C1 segment of cervical spinal cord (tissue), 14 donors: ENCODE data around the gene MIOS.
A peak's percentile ranks its signal among the peaks of the same experiment; 100 is the strongest.

ENCODE experiments used
- DNase-seq, 14 donors: peaks; one replicate each; lab custom pipeline; 2025; lab: John Stamatoyannopoulos, UW

Gene MIOS

GRCh38 chr7:7566651-7567611 lies at the start of gene MIOS:
Gene MIOS, plus strand, starts transcription at chr7:7566884. Its CDS starts 5,592 bp downstream, at chr7:7572476.
- peak in 13 of 14 donors; percentile 24 to 87 (median 69) for DNase-seq

- DNase-seq, result no peak
Measured at GRCh38 chr7:7517754-7518153, 48.9 kb upstream of the MIOS start.

DNA sequence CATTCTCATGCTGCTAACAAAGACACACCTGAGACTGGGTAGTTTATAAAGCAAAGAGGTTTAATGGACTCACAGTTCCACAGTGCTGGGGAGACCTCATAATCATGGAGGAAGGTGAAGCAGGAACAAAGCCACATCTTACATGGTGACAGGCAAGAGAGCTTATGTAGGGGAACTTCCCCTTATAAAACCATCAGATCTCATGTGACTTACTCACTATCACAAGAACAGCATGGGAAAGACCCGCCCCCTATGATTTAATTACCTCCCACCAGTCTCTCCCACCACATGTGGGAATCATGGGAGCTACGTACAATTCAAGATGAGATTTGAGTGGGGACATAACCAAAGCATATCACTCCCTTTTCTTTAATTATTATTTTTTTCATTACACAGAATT lies 47.6 kb upstream of the MIOS start:
- DNase-seq, result no peak

DNA sequence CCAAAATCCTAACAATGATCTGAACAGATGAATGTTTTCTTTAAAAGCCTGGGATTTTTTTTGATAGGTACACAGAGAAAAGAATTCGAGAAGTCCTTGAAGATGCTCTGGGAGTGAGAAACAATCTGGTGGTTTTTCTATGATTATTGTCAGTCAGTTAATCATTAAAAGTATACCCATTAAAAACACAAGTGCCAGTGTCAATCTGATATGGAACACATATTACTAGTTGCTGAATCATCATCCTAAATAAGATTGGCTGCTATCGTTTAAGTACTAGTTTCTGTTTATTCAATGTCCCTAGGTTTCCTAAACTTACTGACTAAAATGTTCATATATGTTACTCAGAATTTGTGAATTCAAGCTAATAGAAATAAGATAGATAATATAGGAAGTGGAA lies 47.2 kb upstream of the MIOS start:
- DNase-seq, result no peak

DNA sequence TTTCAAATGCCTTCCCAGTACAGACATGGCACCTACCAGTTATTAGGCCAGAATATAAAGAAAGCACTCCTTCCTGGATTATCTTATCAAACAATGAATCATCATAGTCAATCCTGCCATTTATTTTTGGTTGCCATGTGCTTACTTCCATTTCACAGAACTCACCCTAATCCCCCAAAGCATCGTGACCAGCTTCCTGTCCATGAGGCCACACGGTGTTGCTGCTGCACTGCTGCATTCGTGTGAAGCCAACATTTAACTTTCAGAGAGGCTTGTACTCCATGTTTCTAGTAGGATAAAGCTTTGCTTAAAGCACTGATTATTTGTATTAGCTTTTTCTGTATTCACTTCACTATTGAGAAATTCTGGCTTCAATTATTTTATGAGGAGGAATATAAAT lies 45.4 kb upstream of the MIOS start:
- no peak for DNase-seq

GRCh38 chr7:7522421-7522820 lies 44.3 kb upstream of the MIOS start:
- DNase-seq, result no peak

GRCh38 chr7:7524121-7524520 lies 42.6 kb upstream of the MIOS start:
- no peak for DNase-seq

- no peak for DNase-seq
Measured at GRCh38 chr7:7526006-7526405, 40.7 kb upstream of the MIOS start.

- DNase-seq, result no peak
Measured at GRCh38 chr7:7527047-7527446, 39.6 kb upstream of the MIOS start.

DNA sequence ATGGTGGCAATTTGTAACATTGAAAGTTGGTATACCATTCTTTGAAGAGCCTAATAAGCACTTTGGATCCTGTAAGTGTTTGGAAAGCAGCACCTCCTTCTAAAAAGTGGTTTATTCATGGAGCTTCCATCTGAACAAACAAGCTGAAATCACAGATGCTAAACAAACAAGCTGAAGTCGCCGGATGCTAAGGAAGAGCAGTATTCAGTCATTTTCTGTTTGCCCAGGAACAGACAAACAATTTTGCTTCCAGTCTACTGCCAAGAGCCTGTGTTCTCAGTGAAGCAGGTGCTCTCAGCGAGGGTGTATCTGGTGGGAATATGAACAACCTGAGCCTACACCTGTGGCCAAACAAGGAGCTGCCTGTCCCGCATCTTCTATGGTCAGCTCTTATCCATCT lies 37.4 kb upstream of the MIOS start:
- no peak for DNase-seq

DNA sequence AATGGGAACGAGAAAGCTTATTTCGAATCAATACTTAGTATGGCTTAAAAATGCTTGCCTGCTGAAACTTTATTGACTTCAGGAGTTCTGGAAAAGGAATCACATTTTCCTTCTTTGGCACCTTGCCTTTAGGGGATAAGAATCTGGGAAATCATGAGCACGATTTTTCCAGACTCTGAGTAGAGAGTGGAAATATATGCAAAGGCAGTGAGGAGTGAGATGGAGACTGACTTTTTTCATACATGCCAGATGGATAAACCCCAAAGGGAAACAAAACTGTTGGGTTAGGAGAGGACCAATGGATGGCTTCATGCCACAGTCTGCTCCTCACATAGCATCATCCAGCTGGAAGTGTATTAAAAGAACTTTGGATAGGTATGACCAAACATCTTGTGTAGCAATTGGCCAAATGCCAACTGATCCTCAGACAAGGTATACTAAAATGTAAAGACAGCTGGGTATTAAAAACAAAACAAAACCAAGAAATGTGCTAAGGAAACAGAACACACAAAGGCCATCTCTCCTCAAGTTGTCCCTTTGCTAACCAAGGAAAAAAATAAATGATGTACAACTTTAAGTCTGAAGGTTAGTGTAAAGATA lies 32.8 kb upstream of the MIOS start:
- no peak for DNase-seq

GRCh38 chr7:7535691-7536090 lies 31.0 kb upstream of the MIOS start, which contains the start of gene COL28A1:
Gene COL28A1, minus strand, starts transcription at chr7:7535873. Its CDS starts 2,998 bp downstream, at chr7:7532875.
- no peak for DNase-seq

DNA sequence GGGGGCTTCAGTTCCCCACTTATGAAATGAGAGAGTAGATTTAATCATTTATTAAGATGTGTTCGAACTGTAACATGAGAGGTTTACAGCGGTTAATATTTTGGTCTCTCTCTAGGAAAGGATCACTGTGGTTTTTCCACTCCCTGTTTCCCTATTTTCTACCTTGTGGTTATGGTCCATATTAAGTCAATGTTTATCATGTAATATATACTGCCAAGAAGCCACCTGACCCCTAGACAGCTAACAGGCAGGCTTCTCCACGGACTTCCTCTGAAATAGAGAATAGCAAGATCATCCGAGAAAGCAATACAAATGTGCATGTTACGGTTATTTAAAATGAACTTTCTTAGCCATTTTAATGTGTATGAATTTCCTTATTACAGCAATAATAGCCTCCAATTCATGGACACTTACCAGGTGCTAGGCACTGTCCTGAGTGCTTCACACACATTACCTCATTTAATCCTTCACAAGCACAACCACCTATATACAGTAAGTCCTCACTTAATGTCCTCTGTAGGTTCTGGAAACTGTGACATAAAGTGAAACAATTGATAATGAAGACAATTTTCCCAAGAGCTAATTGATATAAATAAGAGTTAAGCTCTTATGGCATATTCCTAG lies 30.2 kb upstream of the MIOS start:
- DNase-seq, result no peak

DNA sequence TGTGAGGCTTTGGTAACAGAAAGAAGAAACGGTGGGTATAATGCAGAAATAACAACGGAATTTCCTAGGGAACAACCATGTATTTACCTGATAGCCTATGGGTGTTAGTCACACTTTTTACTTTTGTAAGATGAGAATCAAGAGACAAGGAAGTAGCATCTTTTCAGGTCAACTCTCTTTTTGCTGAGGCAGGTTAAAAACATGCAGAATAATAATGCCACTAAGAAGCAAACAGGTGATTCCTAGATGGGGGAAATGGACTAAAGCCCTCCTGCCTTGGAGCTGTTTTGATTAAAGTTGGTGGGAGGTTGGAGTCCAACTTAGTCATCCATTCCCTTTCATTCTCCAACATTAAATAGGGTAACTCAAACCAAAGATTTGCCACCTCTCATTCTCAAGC lies 29.0 kb upstream of the MIOS start:
- no peak for DNase-seq

GRCh38 chr7:7539152-7539551 lies 27.5 kb upstream of the MIOS start:
- DNase-seq, result no peak

- DNase-seq, result no peak
Measured at GRCh38 chr7:7539711-7540110, 27.0 kb upstream of the MIOS start.

DNA sequence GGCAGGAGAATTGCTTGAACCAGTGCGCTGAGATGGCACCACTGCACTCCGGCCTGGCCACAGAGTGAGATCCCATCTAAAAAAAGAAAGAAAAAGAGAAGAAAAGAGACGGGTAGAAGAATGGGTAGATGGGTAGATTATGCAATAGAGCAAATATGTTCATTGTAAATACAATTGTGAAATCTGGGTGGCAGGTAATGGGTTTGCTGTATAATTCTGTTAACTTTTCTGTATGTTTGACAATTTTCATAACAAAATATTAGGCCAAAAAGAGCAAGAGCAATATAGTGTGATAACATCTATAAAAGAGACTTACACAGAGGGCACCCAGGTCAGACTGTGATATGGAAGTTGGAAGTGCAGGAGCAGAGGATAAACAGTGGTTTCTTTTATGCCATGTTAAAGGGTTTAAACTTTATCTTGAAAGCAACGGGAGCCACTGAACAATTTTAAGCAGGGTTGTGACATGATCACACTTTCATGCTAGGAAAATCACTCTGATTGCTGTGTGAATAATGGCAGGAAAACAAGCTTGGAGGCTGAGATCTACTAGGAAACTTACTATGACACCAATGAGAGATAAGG lies 24.3 kb upstream of the MIOS start:
- no peak for DNase-seq

DNA sequence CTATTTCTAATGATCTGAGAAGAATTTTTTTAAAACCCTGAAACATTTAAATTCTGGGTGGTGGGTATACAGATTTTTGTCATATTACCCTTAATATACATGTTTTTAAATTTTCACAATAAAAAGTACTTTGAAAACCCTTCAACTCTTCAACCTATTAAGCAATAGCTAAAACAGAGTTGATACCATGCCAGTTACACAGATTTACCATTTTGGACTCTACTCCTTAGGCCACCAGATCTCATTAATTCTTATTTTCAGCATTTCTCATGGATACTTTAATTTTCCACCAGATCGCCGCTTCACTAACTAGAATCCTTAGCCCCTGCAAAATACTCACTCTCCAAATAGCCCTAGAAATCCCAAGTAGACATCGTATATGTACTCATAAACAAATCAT lies 18.3 kb upstream of the MIOS start:
- no peak for DNase-seq

GRCh38 chr7:7550663-7551062 lies 16.0 kb upstream of the MIOS start:
- no peak for DNase-seq

DNA sequence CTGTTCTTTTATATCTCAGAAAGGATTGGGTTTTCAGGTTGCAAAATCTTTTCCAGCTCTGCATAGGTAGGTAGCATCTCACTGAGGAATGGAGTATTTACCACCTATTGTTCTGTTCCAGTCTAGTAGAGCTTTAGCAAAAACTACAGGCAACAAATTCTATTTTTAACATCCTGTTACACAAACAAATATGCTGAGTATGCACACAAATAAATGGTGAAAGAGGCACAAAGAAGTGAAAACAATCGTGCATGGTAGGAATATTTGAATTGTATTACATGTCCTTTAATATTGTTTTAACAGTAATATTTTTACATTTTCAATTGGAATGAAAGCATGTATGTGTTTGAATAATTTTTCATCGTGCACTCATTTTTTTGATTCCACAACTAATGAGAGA lies 14.5 kb upstream of the MIOS start:
- no peak for DNase-seq

DNA sequence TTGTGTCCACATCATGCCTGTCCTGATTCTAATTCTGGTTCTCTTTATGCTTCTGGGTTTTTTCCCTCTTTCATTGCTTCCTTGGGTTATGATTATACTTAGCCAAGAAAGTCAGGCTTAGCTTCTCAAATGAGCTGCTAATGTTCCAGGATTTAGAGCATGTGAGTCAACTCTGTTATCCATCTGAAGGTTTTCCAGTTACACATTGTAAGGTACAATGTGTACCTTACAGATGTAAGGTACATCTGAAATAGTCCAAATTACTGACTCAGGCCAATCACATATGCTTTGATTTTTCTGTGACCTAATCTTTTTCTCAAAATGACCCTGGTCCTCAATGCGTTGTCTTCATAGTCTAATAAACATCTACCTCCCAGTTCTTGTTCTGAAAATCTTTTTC lies 13.3 kb upstream of the MIOS start:
- DNase-seq, result no peak

GRCh38 chr7:7554021-7554432 lies 12.7 kb upstream of the MIOS start:
- no peak for DNase-seq
